Measurements from ENCODE around the gene POLR3H.
A peak's percentile ranks its signal among the peaks of the same experiment; 100 is the strongest.
"Not testable (repeated sequence)": the region's sequence is repeated elsewhere in the genome, so short reads cannot be mapped to it uniquely, and the experiment has no call there.

POLR3H gene

GRCh38 chr22:41563051-41563711, 18.9 kb upstream of the POLR3H start:
- peak; percentile 92 for DNase-seq

- peak; percentile 13 for DNase-seq
Measured at GRCh38 chr22:41562461-41562860, 18.2 kb upstream of the POLR3H start.

GRCh38 chr22:41561788-41562187, 17.5 kb upstream of the POLR3H start:
- no peak for DNase-seq

GRCh38 chr22:41561335-41561734, 17.1 kb upstream of the POLR3H start:
- DNase-seq, result peak; percentile 63

- DNase-seq, result peak; percentile 27
Measured at GRCh38 chr22:41560095-41560471, 15.8 kb upstream of the POLR3H start.

GRCh38 chr22:41558241-41558630, 14.0 kb upstream of the POLR3H start:
- not testable (repeated sequence) for DNase-seq

GRCh38 chr22:41557401-41558240, 13.4 kb upstream of the POLR3H start:
- peak; percentile 64 for DNase-seq

GRCh38 chr22:41556561-41556960, 12.3 kb upstream of the POLR3H start:
- DNase-seq, result no peak

- peak; percentile 28 for DNase-seq
Measured at GRCh38 chr22:41555325-41555982, 11.2 kb upstream of the POLR3H start.

GRCh38 chr22:41551877-41552582, 7.8 kb upstream of the POLR3H start:
- no peak for DNase-seq

- DNase-seq, result no peak
Measured at GRCh38 chr22:41550952-41551491, 6.8 kb upstream of the POLR3H start.

- no peak for DNase-seq
Measured at GRCh38 chr22:41548830-41549211, 4.6 kb upstream of the POLR3H start.

GRCh38 chr22:41544671-41545476, 604 bp upstream of the POLR3H start:
- DNase-seq, result peak; percentile 14

- DNase-seq, result no peak
Measured at GRCh38 chr22:41542224-41542623, 2.0 kb downstream of the POLR3H start.

GRCh38 chr22:41541484-41541883, 2.8 kb downstream of the POLR3H start:
- no peak for DNase-seq

- DNase-seq, result no peak
Measured at GRCh38 chr22:41540365-41540764, 3.9 kb downstream of the POLR3H start.

- peak; percentile 55 for DNase-seq
Measured at GRCh38 chr22:41540006-41540315, 4.3 kb downstream of the POLR3H start.

GRCh38 chr22:41539146-41540005, 4.9 kb downstream of the POLR3H start:
- no peak for DNase-seq

GRCh38 chr22:41538583-41538982, 5.7 kb downstream of the POLR3H start:
- no peak for DNase-seq

- no peak for DNase-seq
Measured at GRCh38 chr22:41537203-41537602, 7.1 kb downstream of the POLR3H start.

GRCh38 chr22:41535244-41535643, 9.0 kb downstream of the POLR3H start:
- DNase-seq, result peak; percentile 52
